ENCODE results near the gene STAT1.
A peak's percentile ranks its signal among the peaks of the same experiment; 100 is the strongest.

The STAT1 gene

GRCh38 chr2:191018048-191018447, 4.1 kb upstream of the STAT1 start:
- TF ChIP-seq CTCF (conservative IDR thresholded peaks at IDR 0.05; ENCODE audit: low read length) (no peak), EZH2phosphoT487 (IDR thresholded peaks at IDR 0.05; ENCODE audit: borderline replicate concordance) (no peak)
- Histone ChIP-seq H3K36me3 (ENCODE audit: insufficient read depth, low read length) (no peaks in the 10 kb centered on the region), H3K27me3 (ENCODE audit: insufficient read depth, low read length, poor library complexity, severe bottlenecking) (no peaks in the 10 kb centered on the region), H3K9me3 (ENCODE audit: insufficient read depth, low read depth, low read length) (no peaks in the 10 kb centered on the region), H3K9ac (ENCODE audit: low read depth, low read length, poor library complexity, severe bottlenecking) (no peak overlapping the region), H3K9me2 (replicated peaks; ENCODE audit: low read depth, low read length) (no peaks in the 10 kb centered on the region), H3F3A (ENCODE audit: low read depth) (no peaks in the 10 kb centered on the region), H2AFZ (ENCODE audit: low read length) (no peak overlapping the region), H3K4me1 (ENCODE audit: insufficient read depth, low read length, poor library complexity, severe bottlenecking) (peaks cover 42% of the 10 kb centered on the region), H4K20me1 (ENCODE audit: insufficient read depth, low read length, poor library complexity, severe bottlenecking) (peaks cover 5% of the 10 kb centered on the region), H3K4me3 (ENCODE audit: low read length, poor library complexity, severe bottlenecking) (no peak overlapping the region), H3K4me2 (ENCODE audit: low read depth, low read length, poor library complexity, severe bottlenecking) (no peak overlapping the region), H3K79me2 (ENCODE audit: insufficient read depth, low read length) (peaks cover 25% of the 10 kb centered on the region)

GRCh38 chr2:191015831-191016230, 1.9 kb upstream of the STAT1 start:
- Histone ChIP-seq H3K4me1 (ENCODE audit: insufficient read depth, low read length, poor library complexity, severe bottlenecking) (peaks cover 37% of the 10 kb centered on the region), H3K9me2 (replicated peaks; ENCODE audit: low read depth, low read length) (no peaks in the 10 kb centered on the region), H2AFZ (ENCODE audit: low read length) (no peak overlapping the region), H3K27me3 (ENCODE audit: insufficient read depth, low read length, poor library complexity, severe bottlenecking) (no peaks in the 10 kb centered on the region), H3K4me3 (ENCODE audit: low read length, poor library complexity, severe bottlenecking) (no peak overlapping the region), H3K9me3 (ENCODE audit: insufficient read depth, low read depth, low read length) (no peaks in the 10 kb centered on the region), H3K4me2 (ENCODE audit: low read depth, low read length, poor library complexity, severe bottlenecking) (no peak overlapping the region), H3K79me2 (ENCODE audit: insufficient read depth, low read length) (peaks cover 34% of the 10 kb centered on the region), H3K36me3 (ENCODE audit: insufficient read depth, low read length) (no peaks in the 10 kb centered on the region), H3K9ac (ENCODE audit: low read depth, low read length, poor library complexity, severe bottlenecking) (no peak overlapping the region), H4K20me1 (ENCODE audit: insufficient read depth, low read length, poor library complexity, severe bottlenecking) (peaks cover 14% of the 10 kb centered on the region), H3F3A (ENCODE audit: low read depth) (no peaks in the 10 kb centered on the region)
- TF ChIP-seq CTCF (conservative IDR thresholded peaks at IDR 0.05; ENCODE audit: low read length) (no peak), EZH2phosphoT487 (IDR thresholded peaks at IDR 0.05; ENCODE audit: borderline replicate concordance) (no peak)

GRCh38 chr2:191015239-191015638, 1.3 kb upstream of the STAT1 start:
- peaks cover 40% of the 10 kb centered on the region for H3K4me1 ChIP-seq (ENCODE audit: insufficient read depth, low read length, poor library complexity, severe bottlenecking)
- TF ChIP-seq CTCF (conservative IDR thresholded peaks at IDR 0.05; ENCODE audit: low read length) (no peak), EZH2phosphoT487 (IDR thresholded peaks at IDR 0.05; ENCODE audit: borderline replicate concordance) (no peak)
- no peaks in the 10 kb centered on the region for H3K36me3 ChIP-seq (ENCODE audit: insufficient read depth, low read length)
- peaks cover 14% of the 10 kb centered on the region for H4K20me1 ChIP-seq (ENCODE audit: insufficient read depth, low read length, poor library complexity, severe bottlenecking)
- H3K4me3 ChIP-seq (ENCODE audit: low read length, poor library complexity, severe bottlenecking) = no peak overlapping the region
- H3K9ac ChIP-seq (ENCODE audit: low read depth, low read length, poor library complexity, severe bottlenecking) = no peak overlapping the region
- no peaks in the 10 kb centered on the region for H3K27me3 ChIP-seq (ENCODE audit: insufficient read depth, low read length, poor library complexity, severe bottlenecking)
- H2AFZ ChIP-seq (ENCODE audit: low read length) = no peak overlapping the region
- peak overlapping the region; percentile 99 for H3K4me2 ChIP-seq (ENCODE audit: low read depth, low read length, poor library complexity, severe bottlenecking)
- peaks cover 34% of the 10 kb centered on the region for H3K79me2 ChIP-seq (ENCODE audit: insufficient read depth, low read length)
- no peaks in the 10 kb centered on the region for H3K9me3 ChIP-seq (ENCODE audit: insufficient read depth, low read depth, low read length)
- no peaks in the 10 kb centered on the region for H3K9me2 ChIP-seq (replicated peaks; ENCODE audit: low read depth, low read length)
- no peaks in the 10 kb centered on the region for H3F3A ChIP-seq (ENCODE audit: low read depth)

All from Loucy (cell line).